Epithelial cell of proximal tubule (primary cell): ENCODE measurements around the gene ANKRD33. TPM values are rescaled to one million over a fixed set of nuclear protein-coding genes. Genes with fewer than 3 reads are reported as not detected.
"Not testable (repeated sequence)": the region's sequence is repeated elsewhere in the genome, so short reads cannot be mapped to it uniquely, and the experiment has no call there.

Experiments used
- DNase-seq: peaks from one replicate; pipeline ENCODE4 v3.0.0-alpha.2; 2011; ENCODE audit warnings: low read depth
- H3K4me3 ChIP-seq: 2 replicates; pipeline ENCODE4 v1.5.1; 2011; ENCODE audit warnings: low read depth, mild to moderate bottlenecking, low read length
- CTCF ChIP-seq: conservative IDR thresholded peaks from 2 replicates; pipeline ENCODE4 v1.5.1; 2012; ENCODE audit warnings: low read depth, mild to moderate bottlenecking, low read length
- total RNA-seq: library from RNA; depleted of rRNA; stranded (reverse); fragments of >200 nt; gene quantifications from 2 replicates; pipeline ENCODE4 v1.2.3, GENCODE V29; 2015

Gene ANKRD33
- total RNA-seq, 1 donor from 2014 or later, result not detected

GRCh38 chr12:51883295-51883694 is 4.6 kb upstream of the ANKRD33 start:
- DNase-seq, result no peak
- TF ChIP-seq CTCF, result no peak
- H3K4me3 ChIP-seq, result no peak overlapping the region

- no peak overlapping the region for H3K4me3 ChIP-seq
- TF ChIP-seq CTCF, result no peak
- no peak for DNase-seq
Measured at GRCh38 chr12:51883998-51884675, 3.8 kb upstream of the ANKRD33 start.

- no peak overlapping the region for H3K4me3 ChIP-seq
- DNase-seq, result peak; percentile 31
- no peak for TF ChIP-seq CTCF
Measured at GRCh38 chr12:51884676-51885229, 3.1 kb upstream of the ANKRD33 start.

- not testable (repeated sequence) for DNase-seq, H3K4me3 ChIP-seq
Measured at GRCh38 chr12:51885294-51886020, 2.4 kb upstream of the ANKRD33 start.

GRCh38 chr12:51886021-51886710 is 1.7 kb upstream of the ANKRD33 start:
- peak; percentile 83 for DNase-seq
- no peak overlapping the region for H3K4me3 ChIP-seq
- TF ChIP-seq CTCF, result no peak

- TF ChIP-seq CTCF, result no peak
- no peak for DNase-seq
- peak overlapping the region; percentile 21 for H3K4me3 ChIP-seq
Measured at GRCh38 chr12:51888316-51889215, 663 bp downstream of the ANKRD33 start.
